Pancreas (tissue), 10 donors: ENCODE results near the gene PRPF19. TPM values are rescaled to one million over a fixed set of nuclear protein-coding genes. Genes with fewer than 3 reads are reported as not detected.
A peak's percentile ranks its signal among the peaks of the same experiment; 100 is the strongest.

ENCODE experiments used
- ATAC-seq, 4 donors: fragments of 200-7000 bp; cut with Tn5 transposase; one replicate each; pipeline versions ENCODE4 v1.8.0 to v1.9.1; 2020; ENCODE audit warnings: mild to moderate bottlenecking in 4 of 4, moderate library complexity in 4 of 4
- DNase-seq, 6 donors: peaks; one replicate each; pipeline ENCODE4 v3.0.0-alpha.2; 2020
- FAIRE-seq: peaks from 2 replicates; lab custom pipeline; 2012; peaks lifted over from hg19 to GRCh38; lab: Jason Lieb, UNC
- H3K27ac ChIP-seq, 4 donors: fragments of 200-600 bp; sonication (generic); 1 replicate in 3 of 4; 2 replicates in 1 of 4; pipeline versions ENCODE4 v1.5.0 to v1.8.0; 2020
- H3K27me3 ChIP-seq, 4 donors: fragments of 200-600 bp; one replicate each; pipeline ENCODE4 v1.8.0; 2021
- H3K36me3 ChIP-seq, 3 donors: fragments of 200-600 bp; sonication (generic) in 1 of 3; one replicate each; pipeline versions ENCODE4 v1.5.0 to v1.8.0; 2020 to 2021
- H3K4me1 ChIP-seq, 3 donors: fragments of 200-600 bp; one replicate each; pipeline ENCODE4 v1.8.0; 2021
- H3K4me3 ChIP-seq, 4 donors: fragments of 200-600 bp; sonication (generic) in 2 of 4; one replicate each; pipeline versions ENCODE4 v1.5.0 to v1.8.0; 2020 to 2021
- H3K9me3 ChIP-seq, 4 donors: fragments of 200-600 bp; one replicate each; pipeline ENCODE4 v1.8.0; 2021
- CTCF ChIP-seq, 4 donors: fragments of 200-600 bp; sonication (generic) in 3 of 4; IDR thresholded peaks; one replicate each; pipeline versions ENCODE4 v1.5.0 to v1.8.0; 2021; ENCODE audit warnings: antibody characterized with exemption in 4 of 4
- WGBS, 2 donors: extraction: QIAGEN DNeasy Blood & Tissue Kit; methylation state at CpG; one replicate each; pipeline ENCODE4 v1.1.7; 2013; 5-methylcytosine and 5-hydroxymethylcytosine counted together
- intact Hi-C, 3 donors: fragments of 100-400 bp; cut with DNase I; formaldehyde crosslinking; loops; one replicate each; pipeline versions ENCODE4 v1.11.1 to v1.14.2; 2022
- polyA plus RNA-seq, 2 donors: library from polyadenylated mRNA; stranded (reverse); fragments of 200-250 nt; gene quantifications; one replicate each; pipeline ENCODE4 v1.2.3, GENCODE V29; 2013
- total RNA-seq, 6 donors: library from RNA; stranded (reverse); fragmentation: NEBNext Ultra II Directional in 4 of 6; extraction: Animal tissue kit (Norgen Biotek cat#: 25700) in 4 of 6; gene quantifications; one replicate each; pipeline versions ENCODE4 v1.2.1 to v1.2.4, GENCODE V29; 2021 to 2023
- donor health status: healthy with polysubstance abuse.
- donor health status: DM: no; HTN: no; CAD: no; lungs with moderate emphysema.
- donor health status: DM: no; HTN: no; CAD: no.
- donor health status: control.
- donor health status: control.
- donor health status: Bipolar disorder and iron deficiency.
- donor health status: DM: yes; HTN: yes; CAD: no.
- donor health status: DM: no; HTN: no; CAD: no.
- donor health status: DM: no; HTN: no; CAD: no.
- donor health status: DM: yes; HTN: yes; CAD: no.

PRPF19 gene
- total and polyA plus RNA-seq, 8 donors = 33.9 to 50.1 (median 45.5) TPM

GRCh38 chr11:60857378-60858232 is 48.8 kb downstream of the PRPF19 start:
- Histone ChIP-seq H3K9me3 (no peaks in the 10 kb centered on the region), H3K27ac (no peak overlapping the region), H3K4me3 (no peak overlapping the region), H3K4me1 (no peaks in the 10 kb centered on the region), H3K27me3 (no peaks in the 10 kb centered on the region), H3K36me3 (no peaks in the 10 kb centered on the region)
- ATAC-seq = no peak
- WGBS, 2 donors = 84 to 87% methylated on average over 5 of the region's 5 CpGs
- no peak for FAIRE-seq
- DNase-seq = no peak
- TF ChIP-seq CTCF (IDR thresholded peaks at IDR 0.05) = no peak
- intact Hi-C loops = no loop called here

- ATAC-seq (peak in 2 of 4 donors; percentile 25 to 37), DNase-seq (no peak), FAIRE-seq (no peak)
- Histone ChIP-seq H3K36me3 (peaks cover 0 to under 1% (median 0%) of the 10 kb centered on the region in 3 donors), H3K27ac (no peak within 1 kb of the TSS), H3K4me3 (no peak within 1 kb of the TSS), H3K27me3 (no peaks in the 10 kb centered on the region), H3K9me3 (no peaks in the 10 kb centered on the region), H3K4me1 (no peaks in the 10 kb centered on the region)
- intact Hi-C loops = no loop called here
- TF ChIP-seq CTCF (IDR thresholded peaks at IDR 0.05) = no peak
- 29 to 31% methylated on average over 14 of the region's 14 CpGs for WGBS, 2 donors
Measured at GRCh38 chr11:60855726-60856633, 50.4 kb downstream of the PRPF19 start, which contains the start of gene PTGDR2. TSS of gene PTGDR2 (minus strand) at chr11:60855950. CDS start at chr11:60853722, 2,228 bp downstream.

GRCh38 chr11:60854847-60855725 is 51.3 kb downstream of the PRPF19 start:
- peaks cover 0 to 10% (median 3%) of the 10 kb centered on the region in 3 donors for H3K36me3 ChIP-seq
- 45 to 55% methylated on average over 8 of the region's 8 CpGs for WGBS, 2 donors
- H3K4me1 ChIP-seq = no peaks in the 10 kb centered on the region
- H3K27me3 ChIP-seq = no peaks in the 10 kb centered on the region
- DNase-seq (no peak), FAIRE-seq (no peak), ATAC-seq (no peak)
- H3K4me3 ChIP-seq = no peak overlapping the region
- no peak for TF ChIP-seq CTCF (IDR thresholded peaks at IDR 0.05)
- H3K9me3 ChIP-seq = no peaks in the 10 kb centered on the region
- H3K27ac ChIP-seq = no peak overlapping the region
- intact Hi-C loops = no loop called here

- Histone ChIP-seq H3K9me3 (no peaks in the 10 kb centered on the region), H3K27me3 (no peaks in the 10 kb centered on the region), H3K27ac (no peak overlapping the region), H3K4me3 (no peak overlapping the region), H3K4me1 (no peaks in the 10 kb centered on the region), H3K36me3 (peaks cover 0 to 16% (median 5%) of the 10 kb centered on the region in 3 donors)
- TF ChIP-seq CTCF (IDR thresholded peaks at IDR 0.05) = no peak
- DNase-seq (no peak), ATAC-seq (no peak), FAIRE-seq (no peak)
- WGBS, 2 donors = 80 to 84% methylated on average over 8 of the region's 8 CpGs
- intact Hi-C loops = no loop called here
Measured at GRCh38 chr11:60854140-60854846, 52.1 kb downstream of the PRPF19 start.
